ENCODE measurements around the gene ERMP1. TPM values are rescaled to one million over a fixed set of nuclear protein-coding genes. Genes with fewer than 3 reads are reported as not detected.

ERMP1 gene
- polyA plus RNA-seq, 2 of the 4 experiments (the other 2 are of a cell fraction), result 22.5 to 53.4 TPM

GRCh38 chr9:5850724-5851122 is 17.8 kb upstream of the ERMP1 start (continued):
- TF ChIP-seq, protein P1, sequence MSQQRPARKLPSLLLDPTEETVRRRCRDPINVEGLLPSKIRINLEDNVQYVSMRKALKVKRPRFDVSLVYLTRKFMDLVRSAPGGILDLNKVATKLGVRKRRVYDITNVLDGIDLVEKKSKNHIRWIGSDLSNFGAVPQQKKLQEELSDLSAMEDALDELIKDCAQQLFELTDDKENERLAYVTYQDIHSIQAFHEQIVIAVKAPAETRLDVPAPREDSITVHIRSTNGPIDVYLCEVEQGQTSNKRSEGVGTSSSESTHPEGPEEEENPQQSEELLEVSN (IDR thresholded peaks at IDR 0.05; ENCODE audit: borderline replicate concordance, low read depth), result no peak
- no peak for TF ChIP-seq MAZ (IDR thresholded peaks at IDR 0.05; ENCODE audit: borderline replicate concordance, low read depth, low read length)
- TF ChIP-seq CHD4 (IDR thresholded peaks at IDR 0.05; ENCODE audit: borderline replicate concordance), result no peak
- no peak for TF ChIP-seq HDAC2 (IDR thresholded peaks at IDR 0.05)
- no peak for TF ChIP-seq KDM5A (IDR thresholded peaks at IDR 0.05)

- Histone ChIP-seq H3K4me3 (no peak overlapping the region), H3K4me1 (peaks cover 40% of the 10 kb centered on the region), H3K27ac (0 out of 6 replicates have a peak overlapping the region, but pooled peaks of 1 of the 2 experiments have one; percentile 15), H3K9me3 (no peaks in the 10 kb centered on the region), H3K4me2 (no peak overlapping the region)
- CTCF ChIA-PET, result interaction anchor here (1.1 to 1.7 kb wide), 4 partner anchors 12 to 37 kb away, joined by 3 to 6 read pairs (median 4); partner anchors contain the start of gene ERMP1
- DNase-seq (ENCODE audit: low read depth in 1 of 2, low spot score in 1 of 2) (no peak), FAIRE-seq (no peak), ATAC-seq (no peak)
- 74% methylated on average over 3 of the region's 3 CpGs for WGBS (ENCODE audit: missing lambda C conversion rate)
- POLR2A ChIA-PET, result no interaction called here
- TF ChIP-seq MAZ (IDR thresholded peaks at IDR 0.05; ENCODE audit: borderline replicate concordance, low read depth, low read length) (no peak), HOXB5 (CRISPR knock-in tag; IDR thresholded peaks at IDR 0.05) (no peak), CHD4 (IDR thresholded peaks at IDR 0.05; ENCODE audit: borderline replicate concordance) (no peak), ZC3H11A (IDR thresholded peaks at IDR 0.05) (no peak), NR3C1 (IDR thresholded peaks at IDR 0.05) (no peak), RAD21 (conservative IDR thresholded peaks at IDR 0.05 in 1 of 2, IDR thresholded peaks at IDR 0.05 in 1 of 2) (no peak), PHF8 (IDR thresholded peaks at IDR 0.05; ENCODE audit: borderline replicate concordance, low read depth) (no peak), RNF2 (IDR thresholded peaks at IDR 0.05; ENCODE audit: borderline replicate concordance, low read depth) (no peak), SMC3 (IDR thresholded peaks at IDR 0.05) (no peak), MYC (IDR thresholded peaks at IDR 0.05; ENCODE audit: borderline replicate concordance, low read length) (no peak), ZSCAN20 (CRISPR knock-in tag; IDR thresholded peaks at IDR 0.05) (no peak), EP300 (IDR thresholded peaks at IDR 0.05) (no peak), BHLHE40 (IDR thresholded peaks at IDR 0.05; ENCODE audit: low read depth, low read length) (no peak)
Observed at GRCh38 chr9:5848372-5848882, 15.5 kb upstream of the ERMP1 start.

GRCh38 chr9:5846501-5846921 is 13.6 kb upstream of the ERMP1 start:
- H3K4me2 ChIP-seq, result no peak overlapping the region
- DNase-seq (ENCODE audit: low read depth in 1 of 2, low spot score in 1 of 2) (no peak), FAIRE-seq (no peak), ATAC-seq (no peak)
- no peaks in the 10 kb centered on the region for H3K9me3 ChIP-seq
- WGBS (ENCODE audit: missing lambda C conversion rate), result 79% methylated on average over 4 of the region's 4 CpGs
- no peak overlapping the region for H3K4me3 ChIP-seq
- H3K27ac ChIP-seq, result peak overlapping the region in 1 of 2 experiments; percentile 87; a peak in 3 of 6 replicates
- peaks cover 47% of the 10 kb centered on the region for H3K4me1 ChIP-seq
- ChIA-PET POLR2A (no interaction called here), CTCF (interaction anchor here (1.0 to 3.0 kb wide), 3 partner anchors 10 to 40 kb away, joined by 3 to 8 read pairs (median 4); partner anchors contain the start of gene ERMP1)
- TF ChIP-seq SMC3 (IDR thresholded peaks at IDR 0.05) (no peak), GATA3 (IDR thresholded peaks at IDR 0.05; ENCODE audit: borderline replicate concordance) (no peak), BCL3 (IDR thresholded peaks at IDR 0.05) (no peak), MAZ (IDR thresholded peaks at IDR 0.05; ENCODE audit: borderline replicate concordance, low read depth, low read length) (no peak), NPAS2 (CRISPR knock-in tag; IDR thresholded peaks at IDR 0.05; ENCODE audit: borderline replicate concordance) (no peak), HEYL (CRISPR knock-in tag; IDR thresholded peaks at IDR 0.05) (no peak), CHD4 (IDR thresholded peaks at IDR 0.05; ENCODE audit: borderline replicate concordance) (no peak), RFX5 (IDR thresholded peaks at IDR 0.05) (no peak)
